GM23248 (cell line): ENCODE measurements around the gene KLK5. TPM values are rescaled to one million over a fixed set of nuclear protein-coding genes. Genes with fewer than 3 reads are reported as not detected.

Experiments
- DNase-seq: peaks from one replicate; pipeline ENCODE4 v3.0.0-alpha.2; 2015
- H2AFZ ChIP-seq: fragments of 200-600 bp; sonication (generic); 2 replicates; pipeline ENCODE4 v1.6.1; 2016; ENCODE audit warnings: antibody characterized with exemption
- H3F3A ChIP-seq: fragments of 200-600 bp; sonication (generic); 2 replicates; pipeline ENCODE4 v1.6.1; 2016; ENCODE audit warnings: mild to moderate bottlenecking, antibody characterized with exemption, mixed run types; ENCODE audit not compliant: insufficient read depth
- H3K27ac ChIP-seq: fragments of 200-600 bp; sonication (generic); 2 replicates; pipeline ENCODE4 v1.5.1; 2016; ENCODE audit warnings: mild to moderate bottlenecking
- H3K27me3 ChIP-seq: fragments of 200-600 bp; sonication (generic); replicated peaks from 2 replicates; pipeline ENCODE4 v1.6.1; 2016; ENCODE audit warnings: mild to moderate bottlenecking; ENCODE audit not compliant: insufficient read depth
- H3K36me3 ChIP-seq: fragments of 200-600 bp; sonication (generic); 2 replicates; pipeline ENCODE4 v1.6.1; 2016; ENCODE audit warnings: low read depth, mild to moderate bottlenecking
- H3K4me1 ChIP-seq: fragments of 200-600 bp; sonication (generic); 2 replicates; pipeline ENCODE4 v1.6.1; 2016; ENCODE audit warnings: mild to moderate bottlenecking; ENCODE audit not compliant: insufficient read depth
- H3K4me2 ChIP-seq: fragments of 200-600 bp; sonication (generic); one replicate; pipeline ENCODE4 v1.6.1; 2016; ENCODE audit warnings: mild to moderate bottlenecking; ENCODE audit not compliant: unreplicated experiment
- H3K4me3 ChIP-seq: fragments of 200-600 bp; sonication (generic); 2 replicates; pipeline ENCODE4 v1.5.1; 2016; ENCODE audit warnings: mild to moderate bottlenecking
- H3K79me2 ChIP-seq: fragments of 200-600 bp; sonication (generic); 2 replicates; pipeline ENCODE4 v1.6.1; 2016; ENCODE audit warnings: mild to moderate bottlenecking; ENCODE audit not compliant: insufficient read depth
- H3K9ac ChIP-seq: fragments of 200-600 bp; sonication (generic); 2 replicates; pipeline ENCODE4 v1.6.1; 2016; ENCODE audit warnings: mild to moderate bottlenecking
- H3K9me2 ChIP-seq: fragments of 200-600 bp; sonication (generic); 2 replicates; pipeline ENCODE4 v1.6.1; 2016; ENCODE audit warnings: mixed run types, mild to moderate bottlenecking, moderate library complexity; ENCODE audit not compliant: insufficient read depth
- H3K9me3 ChIP-seq: fragments of 200-600 bp; sonication (generic); one replicate; pipeline ENCODE4 v1.6.1; 2017; ENCODE audit warnings: low read depth
- H4K20me1 ChIP-seq: fragments of 200-600 bp; sonication (generic); 2 replicates; pipeline ENCODE4 v1.6.0; 2016; ENCODE audit not compliant: insufficient read depth
- EZH2 ChIP-seq: fragments of 200-600 bp; sonication (generic); IDR thresholded peaks from 2 replicates; pipeline ENCODE4 v1.6.1; 2018; ENCODE audit warnings: antibody characterized with exemption, mild to moderate bottlenecking; ENCODE audit not compliant: insufficient read depth, poor library complexity, severe bottlenecking
- EZH2phosphoT487 ChIP-seq: fragments of 200-600 bp; sonication (generic); IDR thresholded peaks from 2 replicates; pipeline ENCODE4 v1.6.1; 2018; ENCODE audit warnings: antibody characterized with exemption, moderate library complexity, mild to moderate bottlenecking, low read depth; ENCODE audit not compliant: insufficient read depth
- WGBS, 2 experiments: methylation state at CpG; one replicate each; pipeline ENCODE4 v1.1.6; 2015 to 2017; ENCODE audit warnings: low lambda C conversion rate in 2 of 2, low coverage in 1 of 2; ENCODE audit errors: missing lambda C conversion rate in 2 of 2; 5-methylcytosine and 5-hydroxymethylcytosine counted together
- in situ Hi-C: fragments of 300-500 bp; cut with MboI; formaldehyde crosslinking; loops from 2 replicates; pipeline ENCODE4 v1.15.0; 2020
- polyA plus RNA-seq: library from polyadenylated mRNA; unstranded; fragments of >200 nt; fragmentation: Nextera tagmentation; extraction: Ambion mirVana; gene quantifications from 2 replicates; pipeline ENCODE4 v1.2.1, GENCODE V29; 2016
- total RNA-seq: library from RNA; depleted of rRNA; stranded (reverse); fragments of >200 nt; shearing (Covaris generic); gene quantifications from 2 replicates; pipeline ENCODE4 v1.2.3, GENCODE V29; 2014; rRNA removed

Gene KLK5
- total RNA-seq = not detected in 2 replicates
- 0.23 TPM in 1 of 2 replicates, not detected in the other for polyA plus RNA-seq

DNA sequence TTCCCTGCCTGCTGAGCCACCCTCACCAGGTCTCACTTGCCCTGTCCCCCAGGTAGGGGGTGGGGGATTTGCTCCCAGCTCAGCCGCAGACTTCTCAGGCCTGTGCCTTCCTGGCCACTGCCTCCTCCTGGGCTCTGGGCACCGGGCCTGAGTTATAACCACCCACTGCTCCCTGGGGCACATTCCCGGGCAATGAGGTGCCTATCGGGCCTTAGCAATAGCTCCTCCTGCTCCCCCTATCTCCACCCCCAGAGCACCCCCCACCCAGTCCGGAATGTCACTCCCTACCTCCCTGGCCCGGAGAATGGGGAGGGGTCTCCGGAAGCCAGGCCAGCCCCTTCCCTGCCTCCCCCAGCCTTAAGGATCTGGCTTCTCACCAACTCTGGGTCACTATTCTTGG, at the start of gene KLK5:
KLK5 (minus strand) TSS at position 129 of the 400 bp plus-strand sequence. CDS start 381 bp downstream, outside the sequence.
- Histone ChIP-seq H3K9ac (no peak within 1 kb of the TSS), H3K9me2 (no peaks in the 10 kb centered on the region), H3K4me1 (no peaks in the 10 kb centered on the region), H3K27me3 (0 out of 2 replicates have a peak, but pooled peaks cover 7% of the 10 kb centered on the region), H4K20me1 (no peaks in the 10 kb centered on the region), H3K79me2 (no peaks in the 10 kb centered on the region), H3F3A (no peaks in the 10 kb centered on the region), H3K27ac (no peak within 1 kb of the TSS), H2AFZ (no peak within 1 kb of the TSS), H3K4me3 (no peak within 1 kb of the TSS), H3K36me3 (no peaks in the 10 kb centered on the region), H3K4me2 (no peak within 1 kb of the TSS), H3K9me3 (no peaks in the 10 kb centered on the region)
- DNase-seq = peak; percentile 56
- in situ Hi-C loops = no loop called here
- 0 to 7% methylated on average over 2 to 7 of the region's 7 CpGs for WGBS, 2 experiments
- TF ChIP-seq EZH2 = no peak
- TF ChIP-seq EZH2phosphoT487 = no peak

DNA sequence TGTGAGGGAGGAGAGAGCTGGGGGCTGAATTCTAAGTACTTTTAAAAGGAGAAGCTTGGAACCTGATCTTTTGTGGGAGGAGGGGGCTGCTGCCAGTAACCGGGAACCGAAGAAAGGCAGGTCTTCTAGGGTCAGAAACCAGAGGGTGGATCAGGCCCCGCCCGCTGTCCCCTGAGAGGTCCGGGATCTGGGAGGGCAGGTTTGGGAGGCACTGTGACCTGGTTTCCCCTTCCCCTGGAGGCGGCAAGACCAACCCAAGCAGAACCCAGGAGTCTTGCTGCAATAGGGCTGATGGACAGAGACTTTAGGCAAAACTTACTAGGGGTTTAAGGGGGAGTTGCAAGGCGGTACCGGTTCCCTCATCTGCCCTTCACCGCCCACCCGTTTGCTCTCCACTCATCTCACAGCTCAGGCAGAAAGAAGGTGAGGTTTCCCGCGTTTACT, 49.3 kb upstream of the KLK5 start:
- H3K9ac ChIP-seq = no peak overlapping the region
- in situ Hi-C loops = no loop called here
- no peaks in the 10 kb centered on the region for H3K4me1 ChIP-seq
- no peaks in the 10 kb centered on the region for H3K9me2 ChIP-seq
- no peak overlapping the region for H3K4me3 ChIP-seq
- no peaks in the 10 kb centered on the region for H3K79me2 ChIP-seq
- no peak overlapping the region for H2AFZ ChIP-seq
- H3F3A ChIP-seq = no peaks in the 10 kb centered on the region
- H3K4me2 ChIP-seq = no peak overlapping the region
- no peak for TF ChIP-seq EZH2phosphoT487
- no peak for TF ChIP-seq EZH2
- no peaks in the 10 kb centered on the region for H3K9me3 ChIP-seq
- no peaks in the 10 kb centered on the region for H3K36me3 ChIP-seq
- WGBS, 2 experiments = 54 to 58% methylated on average over 12 of the region's 12 CpGs
- DNase-seq = no peak
- no peaks in the 10 kb centered on the region for H4K20me1 ChIP-seq
- no peak overlapping the region for H3K27ac ChIP-seq
- no peaks in the 10 kb centered on the region for H3K27me3 ChIP-seq

DNA sequence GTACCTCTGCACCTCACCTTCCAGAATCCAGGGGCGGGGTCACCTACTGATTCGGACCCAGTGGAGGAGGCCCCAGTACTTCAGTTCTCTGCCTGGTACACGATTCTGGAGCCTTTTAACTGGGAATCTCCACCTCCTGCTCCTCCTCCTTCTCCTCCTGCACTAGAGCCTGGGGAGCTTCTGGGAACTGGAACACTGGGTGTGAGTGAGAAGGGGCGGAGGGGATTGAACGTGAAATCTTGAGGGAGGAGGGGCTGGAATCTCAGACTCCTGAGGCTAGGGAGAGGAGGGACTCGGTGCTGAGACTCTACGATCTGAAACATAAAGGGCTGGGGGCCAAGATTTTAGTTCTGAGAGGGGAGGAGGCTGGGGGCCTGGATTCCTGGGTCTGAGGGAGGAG, 48.7 kb upstream of the KLK5 start, which contains the start of gene KLK8:
KLK8 (minus strand) TSS at position 90 of the 400 bp plus-strand sequence. CDS start 437 bp downstream, outside the sequence.
- Histone ChIP-seq H2AFZ (no peak within 1 kb of the TSS), H3K9me3 (no peaks in the 10 kb centered on the region), H3F3A (no peaks in the 10 kb centered on the region), H3K9me2 (no peaks in the 10 kb centered on the region), H3K27me3 (no peaks in the 10 kb centered on the region), H3K4me2 (no peak within 1 kb of the TSS), H3K4me1 (no peaks in the 10 kb centered on the region), H3K4me3 (no peak within 1 kb of the TSS), H3K79me2 (no peaks in the 10 kb centered on the region), H4K20me1 (no peaks in the 10 kb centered on the region), H3K9ac (no peak within 1 kb of the TSS), H3K36me3 (no peaks in the 10 kb centered on the region), H3K27ac (no peak within 1 kb of the TSS)
- in situ Hi-C loops = no loop called here
- TF ChIP-seq EZH2 (no peak), EZH2phosphoT487 (no peak)
- WGBS, 2 experiments = 12 to 15% methylated on average over 4 to 6 of the region's 7 CpGs
- DNase-seq = no peak

DNA sequence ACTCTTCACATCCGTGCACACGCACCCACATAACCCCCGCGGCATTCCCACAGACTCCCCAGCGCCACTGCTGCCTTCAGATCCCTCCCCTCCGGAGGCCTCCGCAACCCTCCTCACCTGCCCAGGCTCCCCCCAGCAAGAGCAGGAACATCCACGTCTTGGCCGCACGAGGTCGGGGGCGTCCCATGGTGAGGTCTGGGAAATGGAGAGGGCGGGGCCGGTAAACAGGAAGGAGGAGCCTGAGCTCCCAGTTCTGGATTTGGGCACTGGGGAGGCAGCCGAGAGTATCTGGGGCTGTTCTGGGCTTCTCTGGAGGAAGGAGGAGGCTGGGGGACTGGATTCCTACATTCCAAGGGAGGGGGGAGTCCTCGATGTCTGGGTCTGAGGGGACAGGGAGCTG, 48.1 kb upstream of the KLK5 start:
- H3K4me1 ChIP-seq = no peaks in the 10 kb centered on the region
- no peak overlapping the region for H3K9ac ChIP-seq
- in situ Hi-C loops = no loop called here

More for the DNA sequence above, 48.1 kb upstream of the KLK5 start:
- DNase-seq = no peak
- no peaks in the 10 kb centered on the region for H3K9me3 ChIP-seq
- H3K27me3 ChIP-seq = no peaks in the 10 kb centered on the region
- no peak overlapping the region for H3K4me2 ChIP-seq
- H4K20me1 ChIP-seq = no peaks in the 10 kb centered on the region
- TF ChIP-seq EZH2phosphoT487 (no peak), EZH2 (no peak)
- no peak overlapping the region for H3K4me3 ChIP-seq
- H3K9me2 ChIP-seq = no peaks in the 10 kb centered on the region
- no peaks in the 10 kb centered on the region for H3F3A ChIP-seq
- no peaks in the 10 kb centered on the region for H3K79me2 ChIP-seq
- WGBS, 2 experiments = 33% methylated on average over 14 to 16 of the region's 16 CpGs
- H3K27ac ChIP-seq = no peak overlapping the region
- H2AFZ ChIP-seq = no peak overlapping the region
- H3K36me3 ChIP-seq = no peaks in the 10 kb centered on the region
